Umbilical cord (tissue), 2 donors: ENCODE measurements around the gene BMP8A. TPM values are rescaled to one million over a fixed set of nuclear protein-coding genes. Genes with fewer than 3 reads are reported as not detected.

Source experiments
- DNase-seq: peaks from one replicate; pipeline ENCODE4 v3.0.0-alpha.2; 2015; ENCODE audit warnings: low spot score
- total RNA-seq: library from RNA; depleted of rRNA; stranded (reverse); fragments of >200 nt; gene quantifications from one replicate; pipeline ENCODE4 v1.2.3, GENCODE V29; 2014; ENCODE audit warnings: low replicate concordance; ENCODE audit not compliant: insufficient read depth

The BMP8A gene
- total RNA-seq, 1 donor from 2014 or later, result not detected

- DNase-seq, result no peak
Observed at GRCh38 chr1:39570477-39571177, 79.2 kb downstream of the BMP8A start.

GRCh38 chr1:39571178-39571483, 79.7 kb downstream of the BMP8A start:
- no peak for DNase-seq

- DNase-seq, result no peak
Observed at GRCh38 chr1:39572379-39573096, 81.1 kb downstream of the BMP8A start.

GRCh38 chr1:39573097-39573465, 81.6 kb downstream of the BMP8A start:
- no peak for DNase-seq

DNA sequence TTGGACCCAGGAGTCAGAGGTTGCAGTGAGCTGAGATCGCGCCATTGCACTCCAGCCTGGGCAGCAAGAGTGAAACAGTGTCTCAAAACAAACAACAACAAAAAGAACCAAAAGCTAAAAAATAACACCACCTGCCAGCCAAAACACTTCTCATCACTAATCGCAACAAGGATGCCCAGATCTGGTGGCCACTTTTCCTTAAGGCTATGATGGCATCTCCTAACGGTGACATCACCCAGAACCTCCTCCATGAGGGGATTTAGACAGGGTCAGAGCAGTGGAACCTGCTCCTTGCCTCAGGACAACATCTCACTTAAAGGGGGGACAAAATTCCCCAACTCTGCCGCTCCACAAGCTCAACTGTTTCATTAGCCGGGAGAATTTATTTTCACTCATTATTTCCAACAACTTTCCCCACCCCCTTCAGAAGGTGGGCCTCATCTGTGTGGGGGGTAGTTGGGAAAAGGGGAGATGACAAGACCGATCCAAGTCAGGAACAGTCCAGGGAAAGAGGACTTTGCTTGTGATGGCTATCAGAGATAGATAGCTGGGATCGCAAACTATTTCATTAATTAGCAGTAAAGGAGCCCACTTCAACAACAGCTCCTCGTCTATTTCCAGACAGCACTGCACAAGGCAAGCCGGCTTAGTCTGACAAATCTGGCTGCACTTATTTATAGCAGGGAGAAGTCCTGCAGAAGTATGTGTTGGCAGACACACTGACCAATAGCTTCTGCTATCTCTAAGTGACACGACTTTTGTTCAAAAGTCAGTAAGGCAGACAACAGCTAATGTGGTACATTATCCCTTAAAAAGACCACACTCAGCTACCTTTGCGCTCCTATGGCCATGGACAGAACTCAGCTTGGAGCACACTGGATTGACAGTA, 82.5 kb downstream of the BMP8A start:
- DNase-seq, result peak; percentile 65

- peak; percentile 6 for DNase-seq
Observed at GRCh38 chr1:39574646-39575045, 83.2 kb downstream of the BMP8A start.

Other genes with a start within 250 kb of the BMP8A start
- gene PABPC4, start 85.2 kb downstream of the BMP8A start, total RNA-seq, result 103 TPM
- 4.1 TPM for gene HEYL, start 148.0 kb downstream of the BMP8A start, total RNA-seq
- gene NT5C1A, start 180.5 kb downstream of the BMP8A start, total RNA-seq, result 2.9 TPM
- 1.4 TPM for gene HPCAL4, start 199.8 kb downstream of the BMP8A start, total RNA-seq
- gene PPIE, start 247.2 kb downstream of the BMP8A start, total RNA-seq, result 39.0 TPM